ENCODE measurements around the gene AUTS2. TPM values are rescaled to one million over a fixed set of nuclear protein-coding genes. Genes with fewer than 3 reads are reported as not detected.

Gene AUTS2
- total and polyA plus RNA-seq, 2 experiments from 2014 or later = 32.0 to 91.0 TPM

DNA sequence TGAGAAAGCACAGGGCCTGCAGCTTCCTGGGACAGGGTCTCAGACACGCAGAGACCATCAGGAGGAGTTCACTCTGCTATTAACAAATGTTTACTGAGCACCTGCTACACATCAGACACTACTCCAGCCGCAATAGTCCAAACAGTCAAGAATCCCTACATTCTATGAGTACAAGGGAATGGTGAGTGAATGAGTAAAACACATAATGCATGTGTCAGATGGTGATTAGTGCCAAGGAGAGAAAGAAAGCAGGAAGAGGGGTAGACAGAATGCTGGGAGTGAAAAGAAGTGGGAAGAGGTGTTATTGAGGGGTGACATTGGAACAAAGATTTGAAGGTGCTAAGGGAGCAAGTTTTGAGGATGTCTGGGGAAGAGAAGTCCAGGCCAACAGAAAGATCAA lies 899.5 kb downstream of the AUTS2 start (continued):
- TF ChIP-seq NANOG (IDR thresholded peaks at IDR 0.05; ENCODE audit: borderline replicate concordance) = no peak
- TF ChIP-seq CREB1 (CRISPR knock-in tag; IDR thresholded peaks at IDR 0.05; ENCODE audit: low read depth) = no peak
- no peak for TF ChIP-seq EZH2 (IDR thresholded peaks at IDR 0.05; ENCODE audit: low read depth, unreplicated experiment)

DNA sequence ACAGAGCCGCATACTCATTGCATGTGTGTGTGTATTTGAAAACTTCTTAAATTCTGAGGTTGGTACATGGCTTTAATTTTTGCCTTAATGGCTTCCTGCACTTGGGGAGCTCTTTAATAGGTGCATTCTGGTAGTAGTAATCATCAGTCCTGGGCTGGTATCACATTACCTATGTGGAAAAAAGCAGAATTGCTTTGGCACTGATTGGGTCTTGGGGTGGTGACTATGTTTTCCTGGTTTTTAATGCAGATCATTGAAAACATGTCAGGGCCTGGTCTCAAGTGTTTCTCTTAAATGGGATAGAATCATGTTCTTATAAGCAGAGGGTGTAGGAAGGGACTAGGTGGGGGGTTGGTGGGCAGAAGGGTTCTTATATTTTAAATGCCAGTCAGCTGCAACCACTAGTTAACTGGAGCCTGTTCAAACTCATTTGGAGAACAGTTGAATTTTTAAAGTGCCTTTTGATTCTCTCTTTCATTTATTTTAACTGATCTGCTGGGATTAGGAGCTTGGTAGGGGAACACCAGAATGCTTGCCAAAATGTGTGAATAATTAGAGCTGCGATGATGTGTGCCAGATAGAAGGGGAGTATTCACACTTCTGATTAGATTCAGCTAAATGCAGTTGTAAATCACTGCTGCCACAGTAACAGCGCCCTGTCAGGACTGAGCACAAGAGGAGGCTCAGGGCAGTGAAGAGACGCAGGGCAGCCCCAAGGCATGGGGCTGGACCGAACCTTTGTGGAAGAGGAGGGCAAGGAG lies 900.1 kb downstream of the AUTS2 start:
- H3K27me3 Mint-ChIP-seq (ENCODE audit: insufficient read depth, low read depth, poor library complexity) = peaks cover 2% of the 10 kb centered on the region
- no peaks in the 10 kb centered on the region for H3K4me1 Mint-ChIP-seq
- ATAC-seq (no peak), DNase-seq (ENCODE audit: low spot score) (no peak)
- Histone ChIP-seq H3K79me2 (replicated peaks; ENCODE audit: insufficient read depth) (no peaks in the 10 kb centered on the region), H3K4me1 (ENCODE audit: insufficient read depth) (no peaks in the 10 kb centered on the region), H3K36me3 (ENCODE audit: insufficient read depth) (no peaks in the 10 kb centered on the region; the same call in 1 of the 2 replicates), H3K4me2 (no peak overlapping the region), H3K4me3 (no peak overlapping the region), H3K9me2 (ENCODE audit: insufficient read depth) (no peaks in the 10 kb centered on the region), H2AFZ (no peak overlapping the region), H3K27ac (ENCODE audit: low read depth) (no peak overlapping the region), H4K20me1 (replicated peaks; ENCODE audit: insufficient read depth) (no peaks in the 10 kb centered on the region), H3F3A (replicated peaks; ENCODE audit: low read depth) (no peaks in the 10 kb centered on the region), H3K27me3 (ENCODE audit: insufficient read depth) (no peaks in the 10 kb centered on the region)
- H3K36me3 Mint-ChIP-seq (ENCODE audit: low read depth) = no peaks in the 10 kb centered on the region
- no peaks in the 10 kb centered on the region for H3K9me3 Mint-ChIP-seq
- no peak overlapping the region for H3K27ac Mint-ChIP-seq
- no peak overlapping the region for H3K4me3 Mint-ChIP-seq
- no peak for TF ChIP-seq CTCF (conservative IDR thresholded peaks at IDR 0.05; ENCODE audit: low read depth in 2 of 2)
- no peak for TF ChIP-seq JUNB (IDR thresholded peaks at IDR 0.05; ENCODE audit: unreplicated experiment)
- TF ChIP-seq ZNF331 (CRISPR knock-in tag; IDR thresholded peaks at IDR 0.05; ENCODE audit: low read depth) = no peak
- TF ChIP-seq ZNF114 (CRISPR knock-in tag; IDR thresholded peaks at IDR 0.05) = no peak
- no peak for TF ChIP-seq ETS1 (IDR thresholded peaks at IDR 0.05)
- TF ChIP-seq, protein P1, sequence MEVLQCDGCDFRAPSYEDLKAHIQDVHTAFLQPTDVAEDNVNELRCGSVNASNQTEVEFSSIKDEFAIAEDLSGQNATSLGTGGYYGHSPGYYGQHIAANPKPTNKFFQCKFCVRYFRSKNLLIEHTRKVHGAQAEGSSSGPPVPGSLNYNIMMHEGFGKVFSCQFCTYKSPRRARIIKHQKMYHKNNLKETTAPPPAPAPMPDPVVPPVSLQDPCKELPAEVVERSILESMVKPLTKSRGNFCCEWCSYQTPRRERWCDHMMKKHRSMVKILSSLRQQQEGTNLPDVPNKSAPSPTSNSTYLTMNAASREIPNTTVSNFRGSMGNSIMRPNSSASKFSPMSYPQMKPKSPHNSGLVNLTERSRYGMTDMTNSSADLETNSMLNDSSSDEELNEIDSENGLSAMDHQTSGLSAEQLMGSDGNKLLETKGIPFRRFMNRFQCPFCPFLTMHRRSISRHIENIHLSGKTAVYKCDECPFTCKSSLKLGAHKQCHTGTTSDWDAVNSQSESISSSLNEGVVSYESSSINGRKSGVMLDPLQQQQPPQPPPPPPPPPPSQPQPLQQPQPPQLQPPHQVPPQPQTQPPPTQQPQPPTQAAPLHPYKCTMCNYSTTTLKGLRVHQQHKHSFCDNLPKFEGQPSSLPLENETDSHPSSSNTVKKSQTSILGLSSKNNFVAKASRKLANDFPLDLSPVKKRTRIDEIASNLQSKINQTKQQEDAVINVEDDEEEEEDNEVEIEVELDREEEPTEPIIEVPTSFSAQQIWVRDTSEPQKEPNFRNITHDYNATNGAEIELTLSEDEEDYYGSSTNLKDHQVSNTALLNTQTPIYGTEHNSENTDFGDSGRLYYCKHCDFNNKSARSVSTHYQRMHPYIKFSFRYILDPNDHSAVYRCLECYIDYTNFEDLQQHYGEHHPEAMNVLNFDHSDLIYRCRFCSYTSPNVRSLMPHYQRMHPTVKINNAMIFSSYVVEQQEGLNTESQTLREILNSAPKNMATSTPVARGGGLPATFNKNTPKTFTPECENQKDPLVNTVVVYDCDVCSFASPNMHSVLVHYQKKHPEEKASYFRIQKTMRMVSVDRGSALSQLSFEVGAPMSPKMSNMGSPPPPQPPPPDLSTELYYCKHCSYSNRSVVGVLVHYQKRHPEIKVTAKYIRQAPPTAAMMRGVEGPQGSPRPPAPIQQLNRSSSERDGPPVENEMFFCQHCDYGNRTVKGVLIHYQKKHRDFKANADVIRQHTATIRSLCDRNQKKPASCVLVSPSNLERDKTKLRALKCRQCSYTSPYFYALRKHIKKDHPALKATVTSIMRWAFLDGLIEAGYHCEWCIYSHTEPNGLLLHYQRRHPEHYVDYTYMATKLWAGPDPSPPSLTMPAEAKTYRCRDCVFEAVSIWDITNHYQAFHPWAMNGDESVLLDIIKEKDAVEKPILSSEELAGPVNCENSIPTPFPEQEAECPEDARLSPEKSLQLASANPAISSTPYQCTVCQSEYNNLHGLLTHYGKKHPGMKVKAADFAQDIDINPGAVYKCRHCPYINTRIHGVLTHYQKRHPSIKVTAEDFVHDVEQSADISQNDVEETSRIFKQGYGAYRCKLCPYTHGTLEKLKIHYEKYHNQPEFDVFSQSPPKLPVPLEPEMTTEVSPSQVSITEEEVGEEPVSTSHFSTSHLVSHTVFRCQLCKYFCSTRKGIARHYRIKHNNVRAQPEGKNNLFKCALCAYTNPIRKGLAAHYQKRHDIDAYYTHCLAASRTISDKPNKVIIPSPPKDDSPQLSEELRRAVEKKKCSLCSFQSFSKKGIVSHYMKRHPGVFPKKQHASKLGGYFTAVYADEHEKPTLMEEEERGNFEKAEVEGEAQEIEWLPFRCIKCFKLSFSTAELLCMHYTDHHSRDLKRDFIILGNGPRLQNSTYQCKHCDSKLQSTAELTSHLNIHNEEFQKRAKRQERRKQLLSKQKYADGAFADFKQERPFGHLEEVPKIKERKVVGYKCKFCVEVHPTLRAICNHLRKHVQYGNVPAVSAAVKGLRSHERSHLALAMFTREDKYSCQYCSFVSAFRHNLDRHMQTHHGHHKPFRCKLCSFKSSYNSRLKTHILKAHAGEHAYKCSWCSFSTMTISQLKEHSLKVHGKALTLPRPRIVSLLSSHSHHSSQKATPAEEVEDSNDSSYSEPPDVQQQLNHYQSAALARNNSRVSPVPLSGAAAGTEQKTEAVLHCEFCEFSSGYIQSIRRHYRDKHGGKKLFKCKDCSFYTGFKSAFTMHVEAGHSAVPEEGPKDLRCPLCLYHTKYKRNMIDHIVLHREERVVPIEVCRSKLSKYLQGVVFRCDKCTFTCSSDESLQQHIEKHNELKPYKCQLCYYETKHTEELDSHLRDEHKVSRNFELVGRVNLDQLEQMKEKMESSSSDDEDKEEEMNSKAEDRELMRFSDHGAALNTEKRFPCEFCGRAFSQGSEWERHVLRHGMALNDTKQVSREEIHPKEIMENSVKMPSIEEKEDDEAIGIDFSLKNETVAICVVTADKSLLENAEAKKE (CRISPR knock-in tag; IDR thresholded peaks at IDR 0.05) = no peak
- no peak for TF ChIP-seq POLR2AphosphoS5 (IDR thresholded peaks at IDR 0.05; ENCODE audit: low read depth)
- no peak for TF ChIP-seq NANOG (IDR thresholded peaks at IDR 0.05; ENCODE audit: borderline replicate concordance)
- no peak for TF ChIP-seq EZH2phosphoT487 (IDR thresholded peaks at IDR 0.05; ENCODE audit: unreplicated experiment)
- no peak for TF ChIP-seq CREB1 (CRISPR knock-in tag; IDR thresholded peaks at IDR 0.05; ENCODE audit: low read depth)
- TF ChIP-seq STAT1 (IDR thresholded peaks at IDR 0.05; ENCODE audit: unreplicated experiment) = no peak
- no peak for TF ChIP-seq EZH2 (IDR thresholded peaks at IDR 0.05; ENCODE audit: low read depth, unreplicated experiment)

Data from GM23338 (cell line).